Activated T-helper 2 cell treated with anti-CD3 and anti-CD28 coated beads, Interferon-gamma antibody, Interleukin-2, Interleukin-4, amounts not matched to agents 10 μg/mL and 5 μg/mL and 100 μg/mL, durations not matched to agents 14 hours and 24 hours and 36 hours (primary cell): ENCODE results near the gene HSDL1. TPM values are rescaled to one million over a fixed set of nuclear protein-coding genes. Genes with fewer than 3 reads are reported as not detected.

Experiments
- DNase-seq: peaks from one replicate; pipeline ENCODE4 v3.0.0; 2021; ENCODE audit warnings: low spot score
- H3K27ac Mint-ChIP-seq: one replicate; pipeline ENCODE4 v1.8.0; 2021; ENCODE audit warnings: mixed read lengths
- H3K27me3 Mint-ChIP-seq: one replicate; pipeline ENCODE4 v1.8.0; 2021; ENCODE audit warnings: low read depth, mixed read lengths
- H3K36me3 Mint-ChIP-seq: one replicate; pipeline ENCODE4 v1.8.0; 2021; ENCODE audit warnings: low read depth, mixed read lengths
- H3K4me1 Mint-ChIP-seq: one replicate; pipeline ENCODE4 v1.8.0; 2021; ENCODE audit warnings: low read depth, mixed read lengths
- H3K4me3 Mint-ChIP-seq: one replicate; pipeline ENCODE4 v1.8.0; 2021; ENCODE audit warnings: low read depth, mild to moderate bottlenecking, moderate library complexity, mixed read lengths
- H3K9me3 Mint-ChIP-seq: one replicate; pipeline ENCODE4 v1.8.0; 2021; ENCODE audit warnings: mixed read lengths
- intact Hi-C: fragments of 100-400 bp; cut with micrococcal nuclease; formaldehyde crosslinking; loops from one replicate; pipeline ENCODE4 v1.15.1; 2023
- total RNA-seq: library from RNA; stranded (reverse); gene quantifications from 2 replicates; pipeline ENCODE4 v1.2.3, GENCODE V29; 2022

The HSDL1 gene
- total RNA-seq, 1 donor from 2014 or later = 16.7 TPM

GRCh38 chr16:84109598-84110335, 35.2 kb downstream of the HSDL1 start:
- Mint-ChIP-seq H3K4me1 (peaks cover 18% of the 10 kb centered on the region), H3K27ac (no peak overlapping the region)
- intact Hi-C loops = loop anchor here (10.0 kb wide), 1 partner anchor 1445 kb away; no protein-coding TSS in a partner anchor

GRCh38 chr16:84107921-84108320, 37.1 kb downstream of the HSDL1 start:
- no peak overlapping the region for H3K27ac Mint-ChIP-seq
- H3K4me3 Mint-ChIP-seq = no peak overlapping the region
- no peaks in the 10 kb centered on the region for H3K9me3 Mint-ChIP-seq
- no peak for DNase-seq
- H3K4me1 Mint-ChIP-seq = peaks cover 19% of the 10 kb centered on the region
- H3K27me3 Mint-ChIP-seq = no peaks in the 10 kb centered on the region
- intact Hi-C loops = no loop called here
- H3K36me3 Mint-ChIP-seq = peaks cover 33% of the 10 kb centered on the region

More at GRCh38 chr16:84109598-84110335, 35.2 kb downstream of the HSDL1 start:
- Mint-ChIP-seq H3K27me3 (no peaks in the 10 kb centered on the region), H3K9me3 (no peaks in the 10 kb centered on the region), H3K4me3 (no peak overlapping the region), H3K36me3 (peaks cover 33% of the 10 kb centered on the region)
- no peak for DNase-seq

- H3K27me3 Mint-ChIP-seq = no peaks in the 10 kb centered on the region
- H3K27ac Mint-ChIP-seq = no peak overlapping the region
- H3K4me1 Mint-ChIP-seq = peaks cover 19% of the 10 kb centered on the region
- peaks cover 47% of the 10 kb centered on the region for H3K36me3 Mint-ChIP-seq
- no peak overlapping the region for H3K4me3 Mint-ChIP-seq
- intact Hi-C loops = no loop called here
- no peak for DNase-seq
- H3K9me3 Mint-ChIP-seq = no peaks in the 10 kb centered on the region
These were observed 38.8 kb downstream of the HSDL1 start for GRCh38 chr16:84105948-84106740.

- no peak overlapping the region for H3K4me3 Mint-ChIP-seq
- intact Hi-C loops = no loop called here
- no peak overlapping the region for H3K27ac Mint-ChIP-seq
- H3K36me3 Mint-ChIP-seq = peaks cover 39% of the 10 kb centered on the region
- peaks cover 13% of the 10 kb centered on the region for H3K4me1 Mint-ChIP-seq
- no peaks in the 10 kb centered on the region for H3K27me3 Mint-ChIP-seq
- no peak for DNase-seq
- H3K9me3 Mint-ChIP-seq = no peaks in the 10 kb centered on the region
These were observed 39.6 kb downstream of the HSDL1 start for GRCh38 chr16:84105301-84105815.

- Mint-ChIP-seq H3K9me3 (no peaks in the 10 kb centered on the region), H3K4me3 (no peak overlapping the region), H3K27me3 (no peaks in the 10 kb centered on the region), H3K4me1 (peaks cover 19% of the 10 kb centered on the region), H3K27ac (no peak overlapping the region), H3K36me3 (peaks cover 38% of the 10 kb centered on the region)
- no peak for DNase-seq
- intact Hi-C loops = no loop called here
These were observed 40.7 kb downstream of the HSDL1 start for GRCh38 chr16:84104231-84104630.

- H3K27ac Mint-ChIP-seq = no peak overlapping the region
- peaks cover 22% of the 10 kb centered on the region for H3K4me1 Mint-ChIP-seq
- H3K36me3 Mint-ChIP-seq = peaks cover 38% of the 10 kb centered on the region
These were observed 41.3 kb downstream of the HSDL1 start for GRCh38 chr16:84103678-84104077.

GRCh38 chr16:84098939-84099338, 46.0 kb downstream of the HSDL1 start:
- Mint-ChIP-seq H3K4me3 (no peak overlapping the region), H3K4me1 (peaks cover 19% of the 10 kb centered on the region), H3K9me3 (no peaks in the 10 kb centered on the region), H3K27me3 (no peaks in the 10 kb centered on the region), H3K27ac (no peak overlapping the region), H3K36me3 (peaks cover 71% of the 10 kb centered on the region)
- intact Hi-C loops = loop anchor here (2.0 kb wide), 1 partner anchor 18 kb away; the partner anchor contains the start of gene MBTPS1
- no peak for DNase-seq

More at GRCh38 chr16:84103678-84104077, 41.3 kb downstream of the HSDL1 start:
- H3K4me3 Mint-ChIP-seq = no peak overlapping the region
- no peak for DNase-seq
- intact Hi-C loops = no loop called here
- H3K9me3 Mint-ChIP-seq = no peaks in the 10 kb centered on the region
- H3K27me3 Mint-ChIP-seq = no peaks in the 10 kb centered on the region

GRCh38 chr16:84096447-84097005, 48.5 kb downstream of the HSDL1 start:
- Mint-ChIP-seq H3K4me1 (peaks cover 17% of the 10 kb centered on the region), H3K27ac (no peak overlapping the region), H3K9me3 (no peaks in the 10 kb centered on the region), H3K36me3 (peaks cover 80% of the 10 kb centered on the region), H3K4me3 (no peak overlapping the region), H3K27me3 (no peaks in the 10 kb centered on the region)
- DNase-seq = no peak
- intact Hi-C loops = no loop called here

GRCh38 chr16:84095466-84095865, 49.5 kb downstream of the HSDL1 start:
- Mint-ChIP-seq H3K4me3 (no peak overlapping the region), H3K36me3 (peaks cover 88% of the 10 kb centered on the region), H3K27ac (no peak overlapping the region), H3K9me3 (no peaks in the 10 kb centered on the region), H3K4me1 (peaks cover 17% of the 10 kb centered on the region), H3K27me3 (no peaks in the 10 kb centered on the region)
- DNase-seq = no peak
- intact Hi-C loops = no loop called here

GRCh38 chr16:84093879-84094270, 51.1 kb downstream of the HSDL1 start:
- H3K27me3 Mint-ChIP-seq = no peaks in the 10 kb centered on the region
- H3K27ac Mint-ChIP-seq = no peak overlapping the region
- peaks cover 93% of the 10 kb centered on the region for H3K36me3 Mint-ChIP-seq

GRCh38 chr16:84093120-84093878, 51.7 kb downstream of the HSDL1 start:
- Mint-ChIP-seq H3K27me3 (no peaks in the 10 kb centered on the region), H3K36me3 (peaks cover 94% of the 10 kb centered on the region), H3K4me3 (no peak overlapping the region), H3K27ac (no peak overlapping the region), H3K9me3 (no peaks in the 10 kb centered on the region), H3K4me1 (peaks cover 13% of the 10 kb centered on the region)
- intact Hi-C loops = no loop called here
- DNase-seq = no peak

More at GRCh38 chr16:84093879-84094270, 51.1 kb downstream of the HSDL1 start:
- H3K9me3 Mint-ChIP-seq = no peaks in the 10 kb centered on the region
- no peak for DNase-seq
- peaks cover 11% of the 10 kb centered on the region for H3K4me1 Mint-ChIP-seq
- intact Hi-C loops = no loop called here
- no peak overlapping the region for H3K4me3 Mint-ChIP-seq

GRCh38 chr16:84091460-84091859, 53.5 kb downstream of the HSDL1 start:
- no peaks in the 10 kb centered on the region for H3K9me3 Mint-ChIP-seq
- no peak overlapping the region for H3K27ac Mint-ChIP-seq
- intact Hi-C loops = no loop called here
- H3K4me1 Mint-ChIP-seq = peaks cover 28% of the 10 kb centered on the region
- H3K4me3 Mint-ChIP-seq = no peak overlapping the region
- no peaks in the 10 kb centered on the region for H3K27me3 Mint-ChIP-seq
- no peak for DNase-seq
- peaks cover 88% of the 10 kb centered on the region for H3K36me3 Mint-ChIP-seq
